Smooth muscle cell (in vitro differentiated cells): ENCODE data around the gene THY1. TPM values are rescaled to one million over a fixed set of nuclear protein-coding genes. Genes with fewer than 3 reads are reported as not detected.

Experiments
- DNase-seq: peaks from one replicate; lab custom pipeline; 2025; ENCODE audit not compliant: unreplicated experiment; lab: John Stamatoyannopoulos, UW
- H2AFZ ChIP-seq: fragments of 200-600 bp; sonication (generic); 2 replicates; pipeline ENCODE4 v1.6.0; 2016; ENCODE audit warnings: antibody characterized with exemption, low read depth, mild to moderate bottlenecking
- H3F3A ChIP-seq: fragments of 200-600 bp; sonication (generic); 2 replicates; pipeline ENCODE4 v1.6.0; 2017; ENCODE audit warnings: antibody characterized with exemption, low read depth
- H3K27ac ChIP-seq: fragments of 200-600 bp; sonication (generic); 2 replicates; pipeline ENCODE4 v1.5.1; 2016; ENCODE audit warnings: low read depth, mild to moderate bottlenecking
- H3K27me3 ChIP-seq: fragments of 200-600 bp; sonication (generic); 2 replicates; pipeline ENCODE4 v1.6.1; 2016; ENCODE audit warnings: low read depth, mild to moderate bottlenecking
- H3K36me3 ChIP-seq: fragments of 200-600 bp; sonication (generic); 2 replicates; pipeline ENCODE4 v1.5.1; 2016; ENCODE audit warnings: low read depth
- H3K4me1 ChIP-seq: fragments of 200-600 bp; sonication (generic); 2 replicates; pipeline ENCODE4 v1.5.1; 2016; ENCODE audit warnings: low read depth
- H3K4me2 ChIP-seq: fragments of 200-600 bp; sonication (generic); 2 replicates; pipeline ENCODE4 v1.6.0; 2016; ENCODE audit warnings: mild to moderate bottlenecking
- H3K4me3 ChIP-seq: fragments of 200-600 bp; sonication (generic); 2 replicates; pipeline ENCODE4 v1.5.1; 2016; ENCODE audit warnings: mild to moderate bottlenecking
- H3K79me2 ChIP-seq: fragments of 200-600 bp; sonication (generic); 2 replicates; pipeline ENCODE4 v1.6.0; 2016; ENCODE audit warnings: low read depth, mild to moderate bottlenecking
- H3K9ac ChIP-seq: fragments of 200-600 bp; sonication (generic); 2 replicates; pipeline ENCODE4 v1.6.0; 2016; ENCODE audit warnings: low read depth
- H3K9me3 ChIP-seq: fragments of 200-600 bp; sonication (generic); replicated peaks from 2 replicates; pipeline ENCODE4 v1.5.1; 2016; ENCODE audit warnings: low read depth
- H4K20me1 ChIP-seq: fragments of 200-600 bp; sonication (generic); 2 replicates; pipeline ENCODE4 v1.6.0; 2016; ENCODE audit warnings: low read depth
- CTCF ChIP-seq: fragments of 200-600 bp; sonication (generic); IDR thresholded peaks from 2 replicates; pipeline ENCODE4 v1.5.1; 2017; ENCODE audit warnings: borderline replicate concordance, mild to moderate bottlenecking, antibody characterized with exemption; ENCODE audit not compliant: insufficient read depth, poor library complexity, severe bottlenecking
- WGBS: methylation state at CpG from one replicate; pipeline ENCODE4 v1.1.7; 2016; ENCODE audit warnings: low lambda C conversion rate; 5-methylcytosine and 5-hydroxymethylcytosine counted together
- polyA plus RNA-seq: library from polyadenylated mRNA; unstranded; fragments of >200 nt; fragmentation: Nextera tagmentation; extraction: Ambion mirVana; gene quantifications from 2 replicates; pipeline ENCODE4 v1.2.1, GENCODE V29; 2016
- small RNA-seq: library from RNA; depleted of rRNA; stranded (forward); fragments of <200 nt; gene quantifications from one replicate; pipeline ENCODE3, GENCODE V24; 2014
- total RNA-seq: library from RNA; depleted of rRNA; stranded (reverse); fragments of >200 nt; gene quantifications from 2 replicates; pipeline ENCODE4 v1.2.3, GENCODE V29; 2014

THY1 gene
- total and polyA plus RNA-seq, 2 experiments from 2014 or later = 297 to 614 TPM

DNA sequence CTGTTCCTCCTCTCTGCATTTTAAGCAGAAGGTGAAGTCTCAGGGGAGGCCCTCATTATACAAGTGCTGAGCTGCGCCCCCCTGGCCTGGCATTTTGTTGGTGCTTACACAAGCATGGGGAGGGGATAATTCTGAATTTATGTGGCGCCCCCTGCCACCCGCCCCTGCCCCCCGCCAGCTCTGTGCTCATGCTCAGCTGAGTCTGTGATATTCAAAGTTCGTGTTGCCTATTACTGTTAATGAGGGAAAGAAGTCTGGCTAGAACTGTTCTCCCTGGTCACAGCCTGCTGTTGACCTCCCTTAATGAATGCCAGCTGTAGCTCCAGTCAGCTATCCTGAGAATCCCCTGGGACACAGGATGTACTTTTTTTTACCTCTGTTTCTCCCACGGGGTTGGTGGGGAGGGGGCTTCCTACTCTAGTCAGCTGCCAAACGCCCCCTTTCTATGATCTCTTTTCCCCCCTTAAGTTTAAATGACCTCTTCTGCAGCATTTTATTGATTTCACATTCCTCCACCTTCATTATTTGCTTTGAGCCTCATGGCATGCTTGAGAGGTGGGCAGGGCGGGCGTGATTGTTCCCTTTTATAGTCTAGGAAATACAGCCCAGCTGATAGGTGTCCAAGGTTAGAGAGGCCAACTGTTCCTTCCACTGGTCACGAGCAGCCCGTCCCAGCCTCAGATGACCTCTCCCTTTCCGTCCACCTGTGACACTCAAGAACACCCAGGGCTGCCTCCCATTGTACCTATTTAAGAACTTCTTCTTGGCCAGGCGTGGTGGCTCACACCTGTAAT is 53.6 kb downstream of the THY1 start:
- Histone ChIP-seq H3K27me3 (no peaks in the 10 kb centered on the region), H3K4me3 (no peak overlapping the region), H3F3A (no peaks in the 10 kb centered on the region), H3K36me3 (no peaks in the 10 kb centered on the region), H3K4me2 (no peak overlapping the region), H3K9me3 (no peaks in the 10 kb centered on the region), H3K27ac (no peak overlapping the region), H2AFZ (no peak overlapping the region), H3K9ac (no peak overlapping the region), H3K79me2 (no peaks in the 10 kb centered on the region), H4K20me1 (no peaks in the 10 kb centered on the region), H3K4me1 (peaks cover 13% of the 10 kb centered on the region)
- DNase-seq = no peak
- no peak for TF ChIP-seq CTCF
- WGBS = 83% methylated on average over 10 of the region's 13 CpGs

- Histone ChIP-seq H3F3A (no peaks in the 10 kb centered on the region), H4K20me1 (no peaks in the 10 kb centered on the region), H3K79me2 (no peaks in the 10 kb centered on the region), H3K9ac (no peak overlapping the region), H2AFZ (no peak overlapping the region), H3K27me3 (no peaks in the 10 kb centered on the region), H3K27ac (no peak overlapping the region), H3K4me3 (no peak overlapping the region), H3K4me1 (peaks cover 13% of the 10 kb centered on the region), H3K9me3 (no peaks in the 10 kb centered on the region), H3K36me3 (no peaks in the 10 kb centered on the region), H3K4me2 (peak overlapping the region; percentile 6)
- 77% methylated on average over 17 of the region's 17 CpGs for WGBS
- TF ChIP-seq CTCF = no peak
- DNase-seq = no peak
Observed at GRCh38 chr11:119368121-119369034, 54.6 kb downstream of the THY1 start.

DNA sequence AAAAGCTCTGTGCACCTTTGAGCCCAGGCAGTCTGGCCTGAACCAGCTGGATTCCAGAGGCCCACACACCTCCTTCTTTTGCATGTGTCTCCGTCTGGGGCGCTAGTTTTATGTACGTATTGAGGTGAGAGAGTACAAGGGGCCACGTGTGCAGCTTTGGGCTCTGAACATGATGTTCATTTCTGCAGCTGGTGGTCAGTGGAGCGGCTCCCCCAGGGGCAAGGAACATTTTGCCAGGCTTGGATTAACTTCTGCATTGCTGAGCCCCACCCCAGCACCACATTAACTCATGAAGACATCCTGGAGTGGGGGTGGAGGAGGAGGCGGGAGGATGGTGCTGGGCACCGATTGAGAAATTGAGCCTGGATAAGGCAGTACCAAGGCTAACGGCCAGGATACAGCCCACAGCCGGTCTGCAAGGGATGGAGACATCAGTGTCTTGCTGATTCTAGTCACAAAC is 55.3 kb downstream of the THY1 start:
- peaks cover 13% of the 10 kb centered on the region for H3K4me1 ChIP-seq
- H3F3A ChIP-seq = peaks cover 2% of the 10 kb centered on the region
- H4K20me1 ChIP-seq = no peaks in the 10 kb centered on the region
- no peak overlapping the region for H3K4me3 ChIP-seq
- H2AFZ ChIP-seq = no peak overlapping the region
- no peaks in the 10 kb centered on the region for H3K9me3 ChIP-seq
- DNase-seq = no peak
- H3K27me3 ChIP-seq = no peaks in the 10 kb centered on the region
- no peak overlapping the region for H3K9ac ChIP-seq
- no peak overlapping the region for H3K4me2 ChIP-seq
- H3K79me2 ChIP-seq = no peaks in the 10 kb centered on the region
- 81% methylated on average over 9 of the region's 9 CpGs for WGBS
- TF ChIP-seq CTCF = no peak
- no peak overlapping the region for H3K27ac ChIP-seq
- H3K36me3 ChIP-seq = no peaks in the 10 kb centered on the region

Small RNAs within 50 kb of the gene (small RNA-seq; reads per million reads assigned to genes)
- not detected for gene AP003396.4

Other genes starting within 250 kb of the THY1 start
- not detected in 2 replicates for gene NHERF4, start 237.7 kb downstream of the THY1 start, total RNA-seq
- gene NHERF4, start 237.7 kb downstream of the THY1 start, polyA plus RNA-seq = 0.34 and 0.39 TPM in 2 replicates
- gene CBL, start 216.8 kb downstream of the THY1 start, total RNA-seq = 17.6 and 18.9 TPM in 2 replicates
- 5.0 and 5.7 TPM in 2 replicates for gene CBL, start 216.8 kb downstream of the THY1 start, polyA plus RNA-seq
- gene MCAM, start 106.0 kb downstream of the THY1 start, total RNA-seq = 138 and 160 TPM in 2 replicates
- gene MCAM, start 106.0 kb downstream of the THY1 start, polyA plus RNA-seq = 30.7 and 32.1 TPM in 2 replicates
- 14.6 and 16.1 TPM in 2 replicates for gene RNF26, start 88.6 kb downstream of the THY1 start, total RNA-seq
- 53.3 and 63.1 TPM in 2 replicates for gene RNF26, start 88.6 kb downstream of the THY1 start, polyA plus RNA-seq
- 1.4 and 7.0 TPM in 2 replicates for gene C1QTNF5, start 82.3 kb downstream of the THY1 start, total RNA-seq
- gene C1QTNF5, start 82.3 kb downstream of the THY1 start, polyA plus RNA-seq = 5.2 and 7.2 TPM in 2 replicates
- gene MFRP, start 76.5 kb downstream of the THY1 start, total RNA-seq = not detected in 2 replicates
- not detected in 2 replicates for gene MFRP, start 76.5 kb downstream of the THY1 start, polyA plus RNA-seq
- gene USP2, start 41.5 kb downstream of the THY1 start, total RNA-seq = 1.4 and 1.8 TPM in 2 replicates
- 0.25 and 2.5 TPM in 2 replicates for gene USP2, start 41.5 kb downstream of the THY1 start, polyA plus RNA-seq